Nephron progenitor cell (in vitro differentiated cells): Measurements from ENCODE around the gene PCSK5.
A peak's percentile ranks its signal among the peaks of the same experiment; 100 is the strongest.
"Not testable (repeated sequence)": the region's sequence is repeated elsewhere in the genome, so short reads cannot be mapped to it uniquely, and the experiment has no call there.

ENCODE experiments used
- DNase-seq: peaks from one replicate; pipeline ENCODE4 v3.0.0; 2021
- H3K27ac Mint-ChIP-seq: 2 replicates; pipeline ENCODE4 v1.8.0; 2021; ENCODE audit warnings: mild to moderate bottlenecking, moderate library complexity, mixed read lengths
- H3K27me3 Mint-ChIP-seq: 2 replicates; pipeline ENCODE4 v1.8.0; 2021; ENCODE audit warnings: mild to moderate bottlenecking, low read depth, mixed read lengths; ENCODE audit not compliant: poor library complexity
- H3K36me3 Mint-ChIP-seq: 2 replicates; pipeline ENCODE4 v1.8.0; 2021; ENCODE audit warnings: low read depth, mixed read lengths
- H3K4me1 Mint-ChIP-seq: 2 replicates; pipeline ENCODE4 v1.8.0; 2021; ENCODE audit warnings: mixed read lengths
- H3K4me3 Mint-ChIP-seq: 2 replicates; pipeline ENCODE4 v1.8.0; 2021; ENCODE audit warnings: mild to moderate bottlenecking, moderate library complexity, mixed read lengths
- H3K9me3 Mint-ChIP-seq: 2 replicates; pipeline ENCODE4 v1.8.0; 2021; ENCODE audit warnings: mild to moderate bottlenecking, moderate library complexity, mixed read lengths
- CTCF ChIP-seq: fragments of 200-600 bp; sonication (generic); IDR thresholded peaks from 2 replicates; pipeline ENCODE4 v1.5.0; 2021; ENCODE audit warnings: antibody characterized with exemption

PCSK5 gene

GRCh38 chr9:76044266-76044819 lies 153.9 kb downstream of the PCSK5 start:
- DNase-seq = no peak
- peaks cover 5% of the 10 kb centered on the region for H3K9me3 Mint-ChIP-seq
- H3K4me3 Mint-ChIP-seq = no peak overlapping the region
- H3K4me1 Mint-ChIP-seq = no peaks in the 10 kb centered on the region
- H3K27me3 Mint-ChIP-seq = peaks cover 2% of the 10 kb centered on the region
- H3K36me3 Mint-ChIP-seq = peaks cover 78% of the 10 kb centered on the region
- no peak overlapping the region for H3K27ac Mint-ChIP-seq
- TF ChIP-seq CTCF = no peak

GRCh38 chr9:76045221-76045620 lies 154.7 kb downstream of the PCSK5 start:
- H3K27ac Mint-ChIP-seq = no peak overlapping the region
- peaks cover 5% of the 10 kb centered on the region for H3K9me3 Mint-ChIP-seq
- no peak for DNase-seq
- peaks cover 2% of the 10 kb centered on the region for H3K27me3 Mint-ChIP-seq
- no peak for TF ChIP-seq CTCF
- H3K36me3 Mint-ChIP-seq = peaks cover 78% of the 10 kb centered on the region
- no peak overlapping the region for H3K4me3 Mint-ChIP-seq
- no peaks in the 10 kb centered on the region for H3K4me1 Mint-ChIP-seq

- DNase-seq = no peak
- Mint-ChIP-seq H3K36me3 (peaks cover 89% of the 10 kb centered on the region), H3K27me3 (peaks cover 2% of the 10 kb centered on the region), H3K27ac (peak overlapping the region; percentile 20), H3K4me1 (no peaks in the 10 kb centered on the region), H3K9me3 (peaks cover 33% of the 10 kb centered on the region), H3K4me3 (no peak overlapping the region)
- TF ChIP-seq CTCF = no peak
Observed at GRCh38 chr9:76049341-76049740, 158.9 kb downstream of the PCSK5 start.

GRCh38 chr9:76067696-76068095 lies 177.2 kb downstream of the PCSK5 start:
- no peak for TF ChIP-seq CTCF
- Mint-ChIP-seq H3K4me1 (peaks cover 4% of the 10 kb centered on the region), H3K4me3 (no peak overlapping the region), H3K27ac (peak overlapping the region; percentile 47), H3K36me3 (peaks cover 65% of the 10 kb centered on the region), H3K27me3 (no peaks in the 10 kb centered on the region), H3K9me3 (peaks cover 14% of the 10 kb centered on the region)
- no peak for DNase-seq

GRCh38 chr9:76077537-76077936 lies 187.1 kb downstream of the PCSK5 start:
- no peak for TF ChIP-seq CTCF
- peaks cover 73% of the 10 kb centered on the region for H3K36me3 Mint-ChIP-seq
- no peak overlapping the region for H3K4me3 Mint-ChIP-seq
- peaks cover 32% of the 10 kb centered on the region for H3K9me3 Mint-ChIP-seq
- H3K27me3 Mint-ChIP-seq = peaks cover 4% of the 10 kb centered on the region
- no peak overlapping the region for H3K27ac Mint-ChIP-seq
- DNase-seq = no peak
- no peaks in the 10 kb centered on the region for H3K4me1 Mint-ChIP-seq

- DNase-seq, H3K27ac Mint-ChIP-seq, H3K4me3 Mint-ChIP-seq, H3K4me1 Mint-ChIP-seq, H3K27me3 Mint-ChIP-seq: not testable (repeated sequence)
- H3K9me3 Mint-ChIP-seq = peaks cover 26% of the 10 kb centered on the region
- H3K36me3 Mint-ChIP-seq = peaks cover 65% of the 10 kb centered on the region
Observed at GRCh38 chr9:76081281-76081680, 190.8 kb downstream of the PCSK5 start.
